Activated T-helper 1 cell treated with anti-CD3 and anti-CD28 coated beads, Interleukin-2, amount 50 U/mL, for 16 hours (primary cell): Measurements from ENCODE around the gene ASPN.

Experiments used
- DNase-seq, 2 donors: peaks; one replicate each; pipeline ENCODE4 v3.0.0-alpha.2; 2020; ENCODE audit warnings: low read depth in 1 of 2, low spot score in 1 of 2

The ASPN gene

GRCh38 chr9:92482329-92482728, at the start of gene ASPN:
Gene ASPN, minus strand, starts transcription at chr9:92482506.
- no peak for DNase-seq

- DNase-seq = no peak
These were observed 48.6 kb upstream of the ASPN start for GRCh38 chr9:92530893-92531292.

- no peak for DNase-seq
These were observed 46.8 kb upstream of the ASPN start for GRCh38 chr9:92529124-92529523.

GRCh38 chr9:92528522-92528849, 46.2 kb upstream of the ASPN start:
- no peak for DNase-seq

GRCh38 chr9:92527832-92528521, 45.7 kb upstream of the ASPN start:
- DNase-seq = no peak

- DNase-seq = no peak
These were observed 45.1 kb upstream of the ASPN start for GRCh38 chr9:92527291-92527828.

- DNase-seq = no peak
These were observed 43.0 kb upstream of the ASPN start for GRCh38 chr9:92525306-92525705.

- no peak for DNase-seq
These were observed 42.6 kb upstream of the ASPN start for GRCh38 chr9:92524881-92525280.

GRCh38 chr9:92522983-92523970, 41.0 kb upstream of the ASPN start:
- DNase-seq = no peak

GRCh38 chr9:92520837-92521236, 38.5 kb upstream of the ASPN start:
- no peak for DNase-seq

GRCh38 chr9:92518199-92518598, 35.9 kb upstream of the ASPN start:
- DNase-seq = no peak

- DNase-seq = no peak
These were observed 34.7 kb upstream of the ASPN start for GRCh38 chr9:92517046-92517445.

- DNase-seq = no peak
These were observed 34.2 kb upstream of the ASPN start for GRCh38 chr9:92516521-92516920.

GRCh38 chr9:92514635-92515034, 32.3 kb upstream of the ASPN start:
- no peak for DNase-seq

- no peak for DNase-seq
These were observed 31.0 kb upstream of the ASPN start for GRCh38 chr9:92513349-92513748.

GRCh38 chr9:92512622-92513021, 30.3 kb upstream of the ASPN start:
- no peak for DNase-seq

GRCh38 chr9:92510747-92511146, 28.4 kb upstream of the ASPN start:
- DNase-seq = no peak

- no peak for DNase-seq
These were observed 26.7 kb upstream of the ASPN start for GRCh38 chr9:92509050-92509449.

- DNase-seq = no peak
These were observed 25.9 kb upstream of the ASPN start for GRCh38 chr9:92508018-92508820.

GRCh38 chr9:92507496-92507895, 25.2 kb upstream of the ASPN start:
- no peak for DNase-seq

GRCh38 chr9:92507005-92507404, 24.7 kb upstream of the ASPN start:
- no peak for DNase-seq
